PC-3 (cell line): ENCODE measurements around the gene LIMS4.
"Not testable (repeated sequence)": the region's sequence is repeated elsewhere in the genome, so short reads cannot be mapped to it uniquely, and the experiment has no call there.

Experiments used
- EZH2 ChIP-seq: fragments of 300-600 bp; sonication (generic); IDR thresholded peaks from one replicate; pipeline ENCODE4 v1.6.1; 2017; ENCODE audit warnings: antibody characterized with exemption, mild to moderate bottlenecking, low read length; ENCODE audit not compliant: unreplicated experiment
- EZH2phosphoT487 ChIP-seq: fragments of 300-600 bp; sonication (generic); IDR thresholded peaks from 2 replicates; pipeline ENCODE4 v1.6.1; 2018; ENCODE audit warnings: mild to moderate bottlenecking, antibody characterized with exemption, low read length, borderline replicate concordance
- TF ChIP-seq, protein P1 (sequence below): fragments of 300-600 bp; sonication (generic); conservative IDR thresholded peaks from 2 replicates; pipeline ENCODE4 v1.5.1; 2017; ENCODE audit warnings: antibody characterized with exemption, low read depth, mild to moderate bottlenecking, low read length

DNA sequence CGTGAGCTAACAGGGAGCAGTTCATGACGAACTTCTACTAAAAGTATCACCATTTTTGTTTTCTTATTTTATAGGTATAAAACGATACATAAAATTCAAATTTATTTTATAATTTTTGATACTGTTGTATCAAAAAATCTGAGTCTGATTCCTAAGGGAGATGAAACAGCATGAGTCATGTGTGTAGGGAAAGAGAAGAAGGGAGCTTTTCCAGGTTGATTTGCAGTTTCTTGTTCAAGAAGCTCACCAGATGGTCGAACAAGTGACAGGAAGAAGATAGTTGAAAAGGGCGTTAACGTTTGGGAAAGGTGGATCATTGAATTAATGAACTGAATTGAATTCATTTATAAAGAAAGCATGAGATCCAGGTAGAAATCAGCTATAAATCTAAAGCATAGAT lies 23.4 kb upstream of the LIMS4 start:
- TF ChIP-seq, protein P1, sequence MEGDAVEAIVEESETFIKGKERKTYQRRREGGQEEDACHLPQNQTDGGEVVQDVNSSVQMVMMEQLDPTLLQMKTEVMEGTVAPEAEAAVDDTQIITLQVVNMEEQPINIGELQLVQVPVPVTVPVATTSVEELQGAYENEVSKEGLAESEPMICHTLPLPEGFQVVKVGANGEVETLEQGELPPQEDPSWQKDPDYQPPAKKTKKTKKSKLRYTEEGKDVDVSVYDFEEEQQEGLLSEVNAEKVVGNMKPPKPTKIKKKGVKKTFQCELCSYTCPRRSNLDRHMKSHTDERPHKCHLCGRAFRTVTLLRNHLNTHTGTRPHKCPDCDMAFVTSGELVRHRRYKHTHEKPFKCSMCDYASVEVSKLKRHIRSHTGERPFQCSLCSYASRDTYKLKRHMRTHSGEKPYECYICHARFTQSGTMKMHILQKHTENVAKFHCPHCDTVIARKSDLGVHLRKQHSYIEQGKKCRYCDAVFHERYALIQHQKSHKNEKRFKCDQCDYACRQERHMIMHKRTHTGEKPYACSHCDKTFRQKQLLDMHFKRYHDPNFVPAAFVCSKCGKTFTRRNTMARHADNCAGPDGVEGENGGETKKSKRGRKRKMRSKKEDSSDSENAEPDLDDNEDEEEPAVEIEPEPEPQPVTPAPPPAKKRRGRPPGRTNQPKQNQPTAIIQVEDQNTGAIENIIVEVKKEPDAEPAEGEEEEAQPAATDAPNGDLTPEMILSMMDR: not testable (repeated sequence)
- not testable (repeated sequence) for TF ChIP-seq EZH2, EZH2phosphoT487
